H1 (cell line): ENCODE results near the gene RBM17. TPM values are rescaled to one million over a fixed set of nuclear protein-coding genes. Genes with fewer than 3 reads are reported as not detected.

Experiments used
- CBX5 ChIP-seq: fragments of 300-800, 300-1000 bp; sonication (generic); IDR thresholded peaks from 2 replicates; pipeline ENCODE4 v1.7.1; 2016; ENCODE audit warnings: antibody characterized with exemption, low read length, low read depth
- CBX8 ChIP-seq: fragments of 300-800, 300-1000 bp; sonication (generic); IDR thresholded peaks from 2 replicates; pipeline ENCODE4 v1.7.1; 2016; ENCODE audit warnings: low read depth, low read length, borderline replicate concordance
- CHD2 ChIP-seq: IDR thresholded peaks from 2 replicates; pipeline ENCODE4 v1.6.1; 2012; ENCODE audit warnings: low read length, improper control_type of control experiment
- CHD7 ChIP-seq: fragments of 300-600 bp; sonication (generic); IDR thresholded peaks from 2 replicates; pipeline ENCODE4 v1.7.1; 2012; ENCODE audit warnings: low read length, moderate library complexity, mild to moderate bottlenecking, inconsistent platforms; ENCODE audit not compliant: insufficient replicate concordance
- HDAC6 ChIP-seq: IDR thresholded peaks from one replicate; pipeline ENCODE4 v1.7.1; 2012; ENCODE audit warnings: low read depth, mild to moderate bottlenecking, inconsistent platforms, low read length, moderate library complexity
- NRF1 ChIP-seq: IDR thresholded peaks from 2 replicates; pipeline ENCODE4 v1.6.1; 2011; ENCODE audit warnings: mild to moderate bottlenecking, low read depth, low read length, improper control_type of control experiment
- POLR2A ChIP-seq, 2 experiments: IDR thresholded peaks; 1 replicate in 1 of 2; 2 replicates in 1 of 2; pipeline ENCODE4 v1.6.1; 2011; ENCODE audit warnings: low read depth in 2 of 2, low read length in 2 of 2, mild to moderate bottlenecking in 2 of 2; ENCODE audit errors: control extremely low read depth in 1 of 2
- SUZ12 ChIP-seq: fragments of 200-600 bp; sonication (generic); IDR thresholded peaks from 2 replicates; pipeline ENCODE4 v1.6.1; 2012; ENCODE audit warnings: mild to moderate bottlenecking, inconsistent platforms, low read length, moderate library complexity, mixed read lengths
- polyA plus RNA-seq, 7 experiments: library from polyadenylated mRNA; depleted of rRNA in 3 of 7; stranded (reverse) in 5 of 7; unstranded in 2 of 7; fragments of >200 nt in 5 of 7; fragments of 200-250 nt in 2 of 7; gene quantifications; 1 replicate in 5 of 7; 2 replicates in 1 of 7; 4 replicates in 1 of 7; pipeline versions ENCODE4 v1.2.1 to v1.2.3, GENCODE V29; 2011 to 2013; ENCODE audit warnings: missing spikeins in 2 of 7, mixed read lengths in 2 of 7
- total RNA-seq: library from RNA; stranded (reverse); fragmentation: NEBNext Ultra II Directional; extraction: Animal tissue kit (Norgen Biotek cat#: 25700); gene quantifications from 2 replicates; pipeline ENCODE4 v1.2.1, GENCODE V29; 2021
- TF ChIP-seq, protein P1 (sequence below): IDR thresholded peaks from 2 replicates; pipeline ENCODE4 v1.6.1; 2012; ENCODE audit warnings: low read length, inconsistent platforms

Gene RBM17
- total and polyA plus RNA-seq, 2 of the 8 experiments (the other 6 are each of a cell fraction or from before 2014, with no cell fraction given): 15.7 to 128 TPM

- TF ChIP-seq CHD7 (no peak), NRF1 (peak; percentile 88), CHD2 (no peak), SUZ12 (no peak), CBX8 (no peak), POLR2A (IDR thresholded peaks at IDR 0.05; ENCODE audit: control extremely low read depth in 1 of 2, low read depth in 2 of 2, low read length in 2 of 2) (peak in 1 of 2 experiments; percentile 69; a peak in 2 of 3 replicates), CBX5 (no peak), HDAC6 (no peak)
- TF ChIP-seq, protein P1, sequence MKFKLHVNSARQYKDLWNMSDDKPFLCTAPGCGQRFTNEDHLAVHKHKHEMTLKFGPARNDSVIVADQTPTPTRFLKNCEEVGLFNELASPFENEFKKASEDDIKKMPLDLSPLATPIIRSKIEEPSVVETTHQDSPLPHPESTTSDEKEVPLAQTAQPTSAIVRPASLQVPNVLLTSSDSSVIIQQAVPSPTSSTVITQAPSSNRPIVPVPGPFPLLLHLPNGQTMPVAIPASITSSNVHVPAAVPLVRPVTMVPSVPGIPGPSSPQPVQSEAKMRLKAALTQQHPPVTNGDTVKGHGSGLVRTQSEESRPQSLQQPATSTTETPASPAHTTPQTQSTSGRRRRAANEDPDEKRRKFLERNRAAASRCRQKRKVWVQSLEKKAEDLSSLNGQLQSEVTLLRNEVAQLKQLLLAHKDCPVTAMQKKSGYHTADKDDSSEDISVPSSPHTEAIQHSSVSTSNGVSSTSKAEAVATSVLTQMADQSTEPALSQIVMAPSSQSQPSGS: 0 out of 2 replicates have a peak, but pooled peaks have one; percentile 55
Measured at GRCh38 chr10:6088721-6089333, at the start of gene RBM17 (continued).
